Right ventricle myocardium inferior (tissue), 1 donor: ENCODE measurements around the gene SLC37A1. TPM values are rescaled to one million over a fixed set of nuclear protein-coding genes. Genes with fewer than 3 reads are reported as not detected.

ENCODE experiments used
- ATAC-seq: fragments of 200-7000 bp; cut with Tn5 transposase; one replicate; pipeline ENCODE4 v1.9.1; 2020; ENCODE audit warnings: mild to moderate bottlenecking, moderate library complexity
- DNase-seq: peaks from one replicate; pipeline ENCODE4 v3.0.0; 2021; ENCODE audit errors: missing footprints
- intact Hi-C: fragments of 100-400 bp; cut with DNase I; formaldehyde crosslinking; loops from one replicate; pipeline ENCODE4 v1.11.0; 2022
- total RNA-seq: library from RNA; stranded (reverse); fragmentation: NEBNext Ultra II Directional; extraction: Animal tissue kit (Norgen Biotek cat#: 25700); gene quantifications from one replicate; pipeline ENCODE4 v1.2.1, GENCODE V29; 2021
- donor health status: DM: no; HTN: yes; CAD: no; lungs with severe emphysema.

Gene SLC37A1
- total RNA-seq, 1 donor from 2014 or later = 3.0 TPM

- intact Hi-C loops = no loop called here
- DNase-seq (no peak), ATAC-seq (no peak)
Observed at GRCh38 chr21:42537106-42537742, 23.6 kb downstream of the SLC37A1 start.

DNA sequence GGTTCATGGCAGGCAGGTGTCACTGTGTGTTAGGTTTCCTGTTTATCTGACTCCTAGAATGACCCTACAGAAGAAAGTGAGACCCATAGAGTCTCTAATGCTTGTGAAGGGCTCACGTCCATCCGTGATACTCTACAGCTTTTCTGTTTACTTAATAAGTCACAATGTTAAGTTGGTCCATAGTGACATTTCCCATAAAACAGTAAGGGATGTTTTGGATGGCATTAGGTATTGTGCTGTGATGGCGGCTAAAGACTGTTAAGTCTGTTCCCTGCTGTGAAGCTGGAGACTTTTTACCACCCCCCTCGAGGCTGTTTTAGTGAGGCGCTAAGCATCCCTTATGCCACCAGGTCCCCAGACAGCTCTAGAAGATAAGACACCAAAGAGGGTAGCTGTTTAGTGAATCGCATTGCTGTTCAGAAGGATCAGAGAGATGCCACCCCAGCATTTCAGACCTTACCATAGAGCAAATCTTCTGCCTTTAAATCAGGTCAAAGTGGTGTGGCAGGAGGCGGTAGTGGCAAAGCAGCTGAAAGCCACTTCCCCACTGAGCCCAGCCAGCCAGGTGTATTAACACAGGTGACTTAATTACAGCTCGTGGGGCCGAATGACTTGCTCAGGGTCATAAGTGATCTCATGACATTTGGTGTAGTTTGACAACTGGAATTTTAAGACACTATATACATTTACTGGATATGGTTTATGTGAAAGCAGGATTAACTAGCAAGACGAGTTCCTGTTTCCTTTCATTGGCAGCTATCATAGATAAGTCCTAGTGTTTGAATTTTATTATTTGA lies 25.0 kb downstream of the SLC37A1 start:
- ATAC-seq (no peak), DNase-seq (no peak)
- intact Hi-C loops = no loop called here

GRCh38 chr21:42539342-42539741 lies 25.7 kb downstream of the SLC37A1 start:
- intact Hi-C loops = no loop called here
- DNase-seq (no peak), ATAC-seq (no peak)

GRCh38 chr21:42539931-42540343 lies 26.3 kb downstream of the SLC37A1 start:
- intact Hi-C loops = no loop called here

DNA sequence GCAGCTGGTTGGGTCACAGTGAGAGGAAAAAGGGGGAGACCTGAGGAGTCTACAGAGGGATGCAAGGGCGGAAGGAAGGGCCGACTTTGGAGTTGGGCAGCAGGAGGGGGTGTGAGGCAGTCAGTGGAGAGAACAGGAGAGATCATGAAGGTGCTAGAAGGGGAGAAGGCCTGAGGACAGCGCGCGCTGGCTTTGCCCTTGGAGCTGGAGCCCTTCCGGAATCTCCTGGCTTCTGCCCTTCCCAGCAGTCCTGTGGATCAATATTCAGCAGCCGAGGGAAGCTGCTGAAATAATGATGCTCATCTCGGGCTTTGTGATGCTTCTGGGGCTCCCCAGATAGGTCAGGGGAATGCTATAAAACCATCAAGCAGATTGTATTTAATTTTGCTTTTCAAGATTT lies 26.7 kb downstream of the SLC37A1 start:
- DNase-seq = no peak
- ATAC-seq = no peak
- intact Hi-C loops = no loop called here

More at GRCh38 chr21:42539931-42540343, 26.3 kb downstream of the SLC37A1 start:
- DNase-seq (no peak), ATAC-seq (no peak)

- DNase-seq (no peak), ATAC-seq (no peak)
- intact Hi-C loops = no loop called here
Observed at GRCh38 chr21:42541174-42541573, 27.5 kb downstream of the SLC37A1 start.

DNA sequence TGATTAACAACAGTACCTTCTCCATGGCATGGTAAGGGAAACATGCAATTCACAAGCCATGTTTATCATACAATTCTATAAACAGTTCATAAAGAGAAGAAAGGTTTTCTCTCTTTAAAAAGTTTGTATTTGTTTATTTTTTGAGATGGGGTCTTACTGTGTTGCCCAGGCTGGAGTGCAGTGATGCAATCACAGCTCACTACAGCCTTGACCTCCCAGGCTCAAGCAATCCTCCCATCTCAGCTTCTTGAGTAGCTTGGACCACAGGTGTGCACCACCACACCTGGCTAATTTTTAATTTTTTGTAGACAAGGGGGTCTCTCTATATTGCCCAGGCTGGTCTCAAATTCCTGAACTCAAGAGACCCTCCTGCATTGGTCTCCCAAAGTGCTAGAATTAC lies 28.0 kb downstream of the SLC37A1 start:
- intact Hi-C loops = loop anchor here (2.0 kb wide), 1 partner anchor 21 kb away; no protein-coding TSS in a partner anchor
- DNase-seq (no peak), ATAC-seq (no peak)

DNA sequence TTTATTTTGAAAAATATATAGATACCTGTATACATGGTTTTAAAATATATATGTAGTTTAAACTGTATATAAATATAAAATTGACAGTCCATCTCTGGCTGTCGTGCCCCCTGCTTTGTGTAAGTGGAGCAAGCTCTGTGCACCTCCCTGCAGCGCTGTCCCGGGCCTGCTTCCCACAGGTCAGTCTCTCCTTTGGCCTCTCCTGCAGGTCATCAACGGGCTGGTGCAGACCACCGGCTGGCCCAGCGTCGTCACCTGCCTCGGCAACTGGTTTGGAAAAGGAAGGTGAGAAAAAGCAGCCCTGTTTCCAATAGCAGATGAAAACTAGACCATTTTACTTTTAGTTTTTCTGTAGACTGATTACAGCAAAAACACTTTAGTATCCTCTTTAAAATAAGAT lies 28.5 kb downstream of the SLC37A1 start:
- intact Hi-C loops = loop anchor here (2.0 kb wide), 1 partner anchor 21 kb away; no protein-coding TSS in a partner anchor
- ATAC-seq = no peak
- DNase-seq = no peak

DNA sequence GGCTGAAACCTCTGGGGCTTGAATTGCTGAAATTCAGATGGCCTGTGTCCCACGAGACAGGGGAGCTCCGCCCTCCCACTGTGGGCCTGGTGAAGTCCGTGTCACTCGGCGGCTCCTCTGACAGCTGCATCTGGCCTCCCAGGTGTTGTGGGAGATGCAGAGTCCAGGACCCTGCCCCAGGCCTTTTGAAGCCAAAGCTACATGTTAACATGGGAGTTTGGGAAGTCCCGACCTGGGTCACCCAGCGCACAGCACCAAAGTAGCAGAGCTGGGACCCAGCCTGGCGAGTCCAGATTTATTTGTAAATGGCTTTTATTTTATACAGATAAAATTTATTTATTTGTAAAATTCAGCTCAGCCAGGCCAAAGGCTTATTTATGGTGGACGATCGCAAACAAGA lies 28.9 kb downstream of the SLC37A1 start:
- intact Hi-C loops = loop anchor here (2.0 kb wide), 1 partner anchor 20 kb away; no protein-coding TSS in a partner anchor
- no peak for DNase-seq
- no peak for ATAC-seq

GRCh38 chr21:42543106-42543847 lies 29.6 kb downstream of the SLC37A1 start:
- intact Hi-C loops = loop anchor here (2.0 kb wide), 1 partner anchor 20 kb away; no protein-coding TSS in a partner anchor
- ATAC-seq (no peak), DNase-seq (no peak)

DNA sequence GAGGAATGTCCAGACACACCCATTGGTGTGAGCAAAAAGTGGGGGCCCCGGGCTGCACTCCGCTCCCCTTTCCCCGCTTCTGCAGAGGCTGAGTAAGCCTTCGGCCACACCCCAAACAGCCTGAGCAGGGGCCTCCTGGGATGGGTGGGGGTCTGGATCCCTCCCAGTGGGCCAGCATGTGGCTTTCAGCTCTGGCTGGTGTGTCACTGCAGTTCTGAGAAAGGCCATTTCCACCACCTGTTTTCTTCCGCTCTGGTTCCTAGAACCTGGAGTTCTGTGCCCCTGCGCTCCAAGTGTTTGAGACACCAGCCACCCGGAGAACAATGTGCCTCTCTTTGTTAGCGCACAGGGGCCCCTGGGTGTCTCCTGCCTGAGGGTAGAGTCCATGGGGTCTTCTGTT lies 30.9 kb downstream of the SLC37A1 start:
- DNase-seq = no peak
- intact Hi-C loops = no loop called here
- ATAC-seq = no peak

DNA sequence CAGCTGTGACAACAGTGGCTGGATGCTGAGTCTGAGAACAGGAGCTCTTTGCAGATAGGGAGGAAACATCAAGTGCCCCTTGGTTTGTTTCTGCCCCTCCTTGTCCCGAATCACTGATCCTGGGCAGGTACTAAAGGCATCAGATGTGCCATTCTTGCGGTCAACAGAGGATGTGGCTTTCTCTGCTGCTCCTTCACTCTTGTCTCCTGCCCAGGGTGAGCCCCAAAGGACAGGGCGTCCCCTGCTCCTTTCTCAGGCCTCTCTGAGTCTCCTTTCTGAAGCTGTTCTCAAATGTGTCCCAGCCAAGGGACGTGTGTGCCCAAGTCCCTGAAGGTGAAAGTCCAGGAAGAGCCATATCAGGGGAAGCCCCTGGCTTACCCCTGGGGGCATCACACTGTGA lies 31.7 kb downstream of the SLC37A1 start:
- intact Hi-C loops = no loop called here
- no peak for ATAC-seq
- DNase-seq = no peak

DNA sequence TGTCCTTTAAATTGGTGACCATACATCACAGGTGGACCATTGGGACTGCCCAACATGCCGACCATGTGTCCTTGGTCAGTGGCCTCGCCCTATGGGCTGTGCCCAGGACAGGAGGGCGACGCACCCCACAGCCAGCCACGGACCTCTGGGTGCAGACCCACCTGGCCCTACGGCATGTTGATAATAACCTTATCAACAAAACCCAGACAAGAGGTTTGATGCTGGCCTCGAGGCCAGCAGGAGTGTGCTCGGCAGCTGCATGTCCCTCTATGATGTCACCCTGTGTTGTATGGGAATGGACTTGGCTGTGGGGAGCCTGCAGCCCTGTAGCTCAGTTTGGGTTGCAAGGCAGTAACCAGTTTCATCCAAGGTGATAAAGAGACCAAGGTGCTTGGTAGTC lies 32.1 kb downstream of the SLC37A1 start:
- no peak for ATAC-seq
- intact Hi-C loops = no loop called here
- no peak for DNase-seq

DNA sequence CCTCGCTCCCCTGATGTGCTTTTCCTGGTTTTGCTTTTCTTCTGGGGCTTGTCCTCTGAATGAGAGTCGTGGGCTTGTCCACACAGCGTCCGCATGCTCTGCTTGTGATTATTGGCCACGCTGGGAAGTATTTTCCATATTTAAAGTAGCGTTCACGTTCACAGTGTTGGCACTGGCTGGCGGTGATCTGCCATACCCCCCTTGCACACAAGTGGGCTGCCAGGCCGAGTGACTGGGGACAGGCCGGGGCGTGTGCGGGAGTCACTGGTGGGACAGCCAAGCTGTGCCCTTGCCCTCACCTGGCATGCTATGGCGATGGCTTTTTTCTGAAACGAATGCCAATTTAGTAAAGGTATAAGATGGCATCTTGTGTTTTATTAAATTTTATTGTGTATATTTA lies 32.8 kb downstream of the SLC37A1 start:
- intact Hi-C loops = no loop called here
- no peak for ATAC-seq

DNA sequence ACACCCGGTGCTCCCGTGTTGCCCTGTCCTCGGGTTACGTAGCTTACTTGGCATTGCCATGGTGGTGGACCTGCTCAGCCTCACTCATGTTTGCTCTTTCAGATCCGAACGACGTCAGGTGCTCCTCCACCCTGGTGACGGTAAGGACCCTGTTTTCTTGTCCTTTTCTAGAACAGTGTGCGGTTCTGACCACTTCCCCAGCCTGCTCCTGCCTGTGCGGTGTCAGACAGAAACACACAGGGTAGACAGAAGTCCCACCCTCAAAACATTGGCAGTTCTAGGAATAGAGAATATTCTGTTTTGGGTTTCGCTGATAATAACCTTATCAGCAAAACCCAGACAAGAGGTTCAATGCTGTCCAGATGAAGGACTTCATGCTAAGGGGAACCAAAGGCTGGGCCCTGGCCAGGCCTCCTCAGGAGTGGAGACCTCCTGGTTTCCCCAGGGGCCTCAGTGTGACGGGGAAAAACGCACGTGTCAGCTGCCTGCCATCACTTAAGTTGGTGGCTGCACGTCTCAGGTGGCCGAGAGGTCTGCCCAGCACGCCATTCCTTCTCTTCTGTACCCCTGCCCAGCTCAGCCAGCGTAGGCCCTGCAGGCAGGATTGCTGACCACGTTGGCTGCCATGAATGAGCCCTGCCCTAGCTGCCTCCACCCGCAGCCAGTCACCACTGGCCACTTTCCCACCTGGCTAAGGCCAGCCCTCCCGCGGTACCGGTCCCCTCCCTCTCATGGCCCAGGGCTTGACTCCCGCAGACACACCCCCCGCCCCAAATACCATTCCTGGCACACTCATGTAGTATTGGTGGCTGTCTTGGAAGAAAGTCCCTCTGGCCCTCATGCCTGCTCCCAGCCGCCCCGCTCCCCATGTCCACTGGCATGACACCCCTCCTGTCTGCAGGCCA lies 33.6 kb downstream of the SLC37A1 start:
- intact Hi-C loops = no loop called here
- ATAC-seq (no peak), DNase-seq (no peak)

More for the DNA sequence above, 32.8 kb downstream of the SLC37A1 start:
- DNase-seq = no peak

DNA sequence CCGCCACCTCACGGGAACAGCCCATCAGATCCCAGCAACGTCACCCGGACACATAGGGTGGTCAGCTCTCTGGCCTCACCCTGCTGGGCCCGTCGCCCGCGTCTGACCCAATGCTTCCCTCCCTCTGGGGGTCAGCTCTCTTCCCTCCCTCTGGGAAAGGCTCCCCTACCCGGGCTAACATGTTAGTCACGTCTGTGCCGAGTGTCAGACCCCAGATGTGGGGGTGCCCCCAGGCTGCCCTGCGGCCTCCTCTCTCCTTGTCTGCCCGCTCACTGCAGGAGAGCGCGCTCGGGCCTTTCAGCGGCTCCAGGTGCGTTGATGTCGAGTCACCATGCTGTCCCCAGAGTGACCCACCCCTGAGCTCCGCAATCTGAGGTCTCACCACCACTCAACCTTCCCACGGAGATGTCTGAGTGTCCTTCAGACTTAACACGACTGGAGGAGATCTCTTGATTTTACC lies 34.3 kb downstream of the SLC37A1 start:
- ATAC-seq (no peak), DNase-seq (no peak)
- intact Hi-C loops = no loop called here

DNA sequence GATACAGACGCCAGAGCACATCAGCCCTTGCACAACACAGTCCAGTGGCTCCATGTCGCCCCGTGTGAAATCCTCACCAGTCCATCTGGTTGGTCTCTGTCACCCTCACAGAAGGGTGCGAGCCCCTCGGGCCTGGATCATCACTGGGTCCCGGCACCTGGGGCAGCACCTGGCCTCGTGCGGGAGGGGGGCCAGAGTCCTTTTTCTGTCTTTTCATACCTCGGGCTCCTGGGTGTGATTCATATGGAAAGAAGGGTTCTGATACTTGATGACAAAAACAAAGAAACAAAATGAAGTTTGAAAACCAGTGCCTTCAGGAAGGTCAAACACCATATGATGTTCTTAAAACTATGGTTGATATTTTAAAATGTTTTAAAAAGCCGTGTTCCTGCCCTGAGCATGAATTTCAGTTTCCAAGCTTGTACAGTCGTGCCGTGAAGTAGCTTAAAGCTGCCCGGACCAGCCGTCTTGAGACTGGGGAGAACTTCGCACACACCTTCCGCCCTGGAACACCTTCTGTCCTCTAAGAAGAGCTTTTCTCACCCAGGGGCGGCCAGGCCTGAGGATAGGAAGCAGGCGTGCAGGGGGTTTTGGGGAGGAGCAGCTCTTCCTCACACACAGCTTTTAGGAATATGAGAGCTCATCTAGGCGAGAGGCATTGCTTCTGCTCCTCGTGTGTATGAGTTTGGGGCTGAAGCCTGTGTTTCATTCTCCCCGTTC lies 35.2 kb downstream of the SLC37A1 start:
- intact Hi-C loops = no loop called here
- DNase-seq (no peak), ATAC-seq (no peak)

DNA sequence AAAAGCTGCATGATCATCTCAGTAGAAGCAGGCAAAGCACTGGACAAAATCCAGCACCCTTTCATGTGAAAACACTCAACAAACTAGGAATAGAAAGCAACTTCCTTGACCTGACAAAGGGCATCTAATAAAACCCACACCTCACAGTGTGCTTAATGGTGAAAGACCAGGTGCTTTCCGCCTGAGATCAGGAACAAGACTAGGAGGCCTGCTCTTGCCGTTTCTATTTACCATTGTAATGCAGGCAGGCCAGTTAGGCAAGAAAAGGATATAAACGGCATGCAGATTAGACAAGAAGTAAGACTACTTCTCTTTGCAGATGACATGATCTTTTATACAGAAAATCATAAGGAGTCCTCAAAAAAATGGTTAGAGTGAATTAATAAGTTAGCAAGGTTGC lies 37.2 kb downstream of the SLC37A1 start:
- no peak for DNase-seq
- no peak for ATAC-seq
- intact Hi-C loops = no loop called here
